Stimulated activated CD8-positive, alpha-beta memory T cell treated with anti-CD3 and anti-CD28 coated beads, Interleukin-4, amount 100 ng/mL, for 48 hours (primary cell): Measurements from ENCODE around the gene NHERF2.

Source experiments
- DNase-seq: peaks from one replicate; pipeline ENCODE4 v3.0.0-alpha.2; 2020

Gene NHERF2

DNA sequence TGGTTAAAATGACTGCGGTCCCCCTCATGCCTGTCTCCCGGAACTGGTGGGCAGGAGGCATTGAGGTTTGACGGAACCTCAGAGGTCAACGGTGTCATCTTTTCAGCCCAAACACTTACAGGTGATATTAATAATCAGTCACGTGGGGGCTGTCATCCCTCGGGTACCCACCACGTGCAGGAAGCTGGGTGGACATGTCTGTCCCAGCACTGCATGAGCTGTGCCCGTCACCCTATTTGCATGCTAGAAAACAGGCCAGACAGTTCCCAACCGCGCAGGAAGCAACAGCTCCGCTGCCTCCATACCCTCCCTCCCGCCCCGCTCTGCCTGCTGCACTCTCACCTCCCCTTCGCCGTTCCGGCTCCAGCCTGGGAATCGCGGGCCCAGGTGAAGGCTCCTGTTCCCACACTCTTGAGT lies 35.6 kb upstream of the NHERF2 start:
- DNase-seq = peak; percentile 69

DNA sequence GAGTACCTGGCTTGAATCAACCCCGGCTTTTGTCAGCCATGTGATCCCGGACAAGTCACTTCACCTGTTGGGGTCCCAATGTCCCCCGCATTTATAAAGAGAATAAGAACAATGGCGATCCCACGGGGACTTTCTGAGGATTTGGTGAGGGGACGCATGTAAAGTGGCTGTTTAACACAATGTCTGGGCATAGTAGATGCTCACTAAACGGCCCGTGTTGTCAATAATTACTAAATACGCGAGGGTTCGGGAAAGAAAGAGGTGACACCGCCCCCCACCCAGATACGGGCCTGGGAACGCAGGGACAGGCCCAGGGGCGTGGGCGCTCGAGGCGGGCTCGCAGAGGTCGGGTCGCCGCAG lies 35.1 kb upstream of the NHERF2 start:
- DNase-seq = peak; percentile 53

DNA sequence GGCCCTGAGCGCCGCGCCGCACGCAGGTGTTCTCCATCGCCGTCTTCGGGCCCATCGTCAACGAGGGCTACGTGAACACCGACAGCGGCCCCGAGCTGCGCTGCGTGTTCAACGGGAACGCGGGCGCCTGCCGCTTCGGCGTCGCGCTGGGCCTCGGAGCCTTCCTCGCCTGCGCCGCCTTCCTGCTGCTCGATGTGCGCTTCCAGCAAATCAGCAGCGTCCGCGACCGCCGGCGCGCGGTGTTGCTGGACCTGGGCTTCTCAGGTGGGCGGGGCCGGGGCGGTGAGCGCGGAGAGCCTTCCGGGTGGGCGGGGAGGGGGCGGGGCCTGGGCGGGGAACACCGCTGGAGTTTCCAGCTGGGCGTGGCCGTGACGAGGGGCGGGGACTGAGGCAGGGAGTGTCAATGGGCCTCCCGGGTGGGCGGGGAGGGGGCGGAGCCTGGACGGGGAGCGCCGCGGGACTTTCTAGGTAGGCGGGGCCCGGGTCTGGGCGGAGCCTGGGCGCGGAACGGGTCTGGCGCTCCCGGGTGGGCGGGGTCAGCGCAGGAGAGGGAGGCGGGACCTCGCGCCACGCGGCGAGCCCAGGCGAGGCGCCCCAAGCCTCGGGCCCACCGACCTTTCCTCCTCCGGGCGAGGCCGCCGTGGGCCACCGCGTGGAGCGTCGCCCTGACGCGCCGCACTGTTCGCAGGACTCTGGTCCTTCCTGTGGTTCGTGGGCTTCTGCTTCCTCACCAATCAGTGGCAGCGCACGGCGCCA lies 34.6 kb upstream of the NHERF2 start:
- DNase-seq = peak; percentile 99

DNA sequence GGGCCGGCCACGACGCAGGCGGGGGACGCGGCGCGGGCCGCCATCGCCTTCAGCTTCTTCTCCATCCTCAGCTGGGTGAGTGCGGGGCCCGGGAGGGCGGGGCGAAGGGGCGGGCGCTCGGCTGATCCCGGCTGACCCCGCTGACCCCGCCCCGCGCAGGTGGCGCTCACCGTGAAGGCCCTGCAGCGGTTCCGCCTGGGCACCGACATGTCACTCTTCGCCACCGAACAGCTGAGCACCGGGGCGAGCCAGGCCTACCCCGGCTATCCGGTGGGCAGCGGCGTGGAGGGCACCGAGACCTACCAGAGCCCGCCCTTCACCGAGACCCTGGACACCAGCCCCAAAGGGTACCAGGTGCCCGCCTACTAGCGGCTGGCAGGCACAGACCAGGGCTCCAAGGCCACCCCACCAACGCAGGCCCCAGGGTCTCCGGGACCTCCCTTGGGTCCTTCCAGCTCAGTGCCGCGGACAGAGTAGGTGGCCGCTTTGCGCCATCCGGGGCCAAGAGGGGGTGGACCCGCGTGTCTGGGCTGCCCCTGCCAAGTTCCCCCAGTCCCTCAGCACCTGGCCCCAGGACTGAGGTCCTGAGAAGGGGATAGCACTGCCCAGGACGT lies 33.9 kb upstream of the NHERF2 start:
- no peak for DNase-seq

DNA sequence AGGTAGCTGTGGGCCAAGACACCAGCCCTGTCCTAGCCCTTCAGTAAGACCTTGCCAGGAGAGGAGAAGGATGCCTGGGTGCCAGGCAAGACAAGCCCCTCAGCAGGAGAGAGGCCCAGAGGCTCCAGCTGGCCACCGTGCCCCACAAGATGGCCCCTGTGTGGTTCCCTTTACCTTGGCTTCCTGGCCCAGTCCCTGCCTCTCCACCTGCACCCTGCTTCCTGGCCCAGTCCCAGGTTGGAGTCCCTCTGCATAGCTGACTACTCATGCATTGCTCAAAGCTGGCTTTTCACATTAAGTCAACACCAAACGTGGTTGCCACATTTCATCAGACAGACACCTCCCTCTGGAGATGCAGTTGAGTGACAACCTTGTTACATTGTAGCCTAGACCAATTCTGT lies 33.0 kb upstream of the NHERF2 start:
- DNase-seq = no peak

DNA sequence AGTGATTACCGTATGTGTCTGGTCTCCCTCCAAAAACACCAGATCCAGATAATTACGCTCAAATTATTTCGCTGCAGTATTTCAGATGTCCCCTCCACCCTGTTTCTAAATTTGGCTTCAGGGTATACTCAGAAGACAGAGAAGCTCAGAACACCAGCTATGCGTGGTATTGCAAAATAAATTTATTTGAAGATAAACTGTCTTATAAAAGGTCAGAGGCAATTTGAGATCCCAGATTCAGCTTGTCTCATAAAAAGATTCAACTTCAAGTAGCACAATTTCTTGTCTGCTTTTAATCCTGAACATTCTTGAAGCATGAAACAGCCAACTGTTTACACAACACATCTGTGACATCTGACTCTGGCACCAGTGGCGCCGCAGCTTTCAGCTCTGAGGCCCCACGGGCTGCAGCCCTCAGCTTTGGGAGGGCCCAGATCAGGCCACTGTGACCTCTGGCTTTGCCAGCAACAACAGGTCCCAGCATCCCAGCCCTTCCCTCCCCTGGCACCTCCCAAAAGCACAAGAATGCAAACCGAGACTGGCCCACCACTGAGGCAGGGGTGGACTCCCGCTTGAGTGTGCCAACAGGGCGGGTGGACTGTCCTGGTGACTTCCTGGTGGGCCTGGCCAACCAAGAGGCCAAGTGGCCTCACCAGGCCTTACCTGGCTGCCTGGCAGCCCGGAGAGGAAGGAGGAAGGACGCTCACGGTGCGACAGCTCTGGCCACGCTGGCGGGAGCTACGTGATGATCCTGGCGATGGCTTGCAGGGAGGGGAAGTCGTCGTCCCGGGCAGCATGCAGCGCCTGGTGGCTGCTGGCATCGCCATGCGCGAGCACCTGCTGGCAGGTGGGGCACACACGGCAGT lies 29.0 kb upstream of the NHERF2 start:
- DNase-seq = no peak

DNA sequence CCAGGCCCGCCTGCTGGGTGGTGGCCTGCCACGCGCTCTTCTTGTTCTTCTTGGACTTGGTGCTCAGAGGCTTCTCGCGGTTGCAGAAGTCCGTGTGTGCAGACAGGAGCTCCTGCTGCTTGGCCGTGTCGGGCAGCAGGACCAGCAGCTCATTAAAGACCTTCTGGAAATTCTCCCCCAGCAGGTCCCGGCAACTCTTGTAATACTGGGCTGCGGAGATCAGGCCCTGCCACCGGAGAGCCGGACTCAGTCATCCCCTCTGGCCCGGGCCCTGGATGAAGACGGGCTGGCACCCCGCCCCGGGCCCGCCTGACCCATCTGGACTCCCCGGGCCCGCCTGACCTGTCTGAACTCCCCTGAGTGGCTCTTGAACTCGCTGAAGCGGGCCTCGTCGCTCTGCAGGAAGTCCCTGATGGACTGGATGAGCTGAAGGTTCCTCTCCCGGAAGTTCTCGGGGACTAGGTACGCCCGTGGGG lies 28.3 kb upstream of the NHERF2 start:
- no peak for DNase-seq

DNA sequence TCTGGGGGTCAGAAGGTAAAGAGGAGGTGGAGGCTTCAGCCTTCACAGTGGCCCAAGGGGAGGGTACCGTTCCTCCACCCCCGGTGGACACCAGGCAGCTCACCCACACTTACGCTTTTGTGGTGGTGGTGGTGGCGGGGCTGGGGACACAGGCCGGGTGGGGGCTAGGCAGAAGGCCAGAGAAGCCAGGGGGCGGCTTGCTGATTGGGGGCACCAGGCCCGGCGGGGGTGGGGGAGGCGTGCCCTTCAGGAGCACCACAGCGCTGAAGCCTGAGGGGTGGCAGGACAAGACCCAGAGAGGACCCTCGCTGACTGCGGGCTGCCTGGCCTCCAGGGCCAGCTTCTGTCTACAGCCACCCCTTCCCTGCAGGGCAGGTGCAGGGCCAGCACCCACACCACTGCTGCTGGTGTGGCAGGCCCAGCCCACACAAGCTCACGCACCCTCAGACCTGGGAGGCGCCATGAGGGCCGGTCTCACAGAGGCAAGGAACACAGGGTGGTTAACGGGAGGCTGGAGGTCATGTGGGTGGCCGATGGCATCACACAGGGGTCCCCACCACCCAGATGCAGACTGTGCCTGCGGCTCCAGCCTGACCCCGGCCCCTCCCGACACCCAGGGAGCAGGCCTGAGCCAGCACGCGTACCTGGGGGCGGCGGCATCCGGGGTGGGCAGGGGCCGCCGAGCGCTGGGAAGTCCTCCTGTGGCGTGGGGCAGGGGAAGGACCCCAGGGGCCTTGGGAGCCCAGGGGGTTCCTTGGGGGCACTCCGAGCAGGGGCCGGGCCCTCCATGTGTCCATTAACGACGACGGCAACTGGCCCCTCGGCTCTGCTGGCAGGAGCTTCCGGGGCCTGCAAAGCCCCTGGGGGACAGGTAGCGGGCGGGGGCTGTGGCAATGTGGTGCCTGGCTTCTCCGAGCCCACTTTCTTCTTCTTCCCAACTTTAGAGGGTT lies 27.6 kb upstream of the NHERF2 start:
- no peak for DNase-seq

DNA sequence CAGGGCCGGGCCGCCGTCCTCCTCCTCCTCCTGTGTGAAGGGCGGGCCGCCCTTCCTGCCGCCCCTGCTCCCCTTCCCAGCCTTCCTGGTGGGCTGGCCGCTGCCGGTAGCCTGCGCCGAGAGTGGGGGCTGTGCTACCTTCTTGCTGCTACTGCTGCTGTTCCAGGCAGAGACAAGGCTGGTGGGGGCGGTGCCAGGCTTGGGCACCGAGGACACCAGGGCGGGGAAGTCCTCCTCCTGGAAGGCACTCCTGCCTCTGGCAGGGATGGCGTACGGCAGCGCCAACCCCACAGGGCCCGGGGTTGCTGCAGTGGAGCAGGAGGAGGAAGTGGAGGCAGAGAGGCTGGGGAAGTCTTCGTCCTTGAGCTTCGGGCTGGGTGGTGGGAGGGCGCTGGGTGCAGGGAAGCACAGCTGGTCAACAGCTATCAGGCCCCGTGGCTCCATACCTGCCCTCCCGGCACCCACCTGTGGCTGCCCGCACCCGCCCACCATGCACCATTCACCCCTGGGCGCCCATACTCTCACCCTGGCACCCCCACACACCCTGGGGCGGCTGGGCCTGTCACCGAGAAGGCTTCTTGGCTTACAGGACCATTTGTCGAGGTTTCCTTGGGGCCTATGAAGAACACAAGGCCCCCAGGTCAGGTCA lies 26.7 kb upstream of the NHERF2 start:
- DNase-seq = no peak

DNA sequence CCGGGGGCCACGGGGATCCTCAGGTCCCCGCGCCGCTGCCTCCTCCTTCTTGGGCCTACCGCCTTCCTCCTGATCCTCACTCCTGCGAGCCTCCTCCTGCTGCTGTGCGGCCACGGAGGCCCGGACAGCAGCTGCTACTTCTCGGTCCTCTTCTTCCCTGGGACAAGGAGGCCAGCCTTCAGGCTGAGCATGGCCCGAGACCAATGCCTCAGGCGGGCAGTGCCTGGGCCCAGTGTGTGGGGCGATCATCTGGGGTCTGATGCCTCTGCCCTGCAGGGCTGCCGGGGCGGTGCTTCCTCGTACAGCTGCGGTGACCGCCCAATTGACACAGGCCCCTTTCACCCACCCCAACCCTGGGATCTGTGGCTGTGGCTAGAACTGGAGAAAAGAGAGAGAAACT lies 25.7 kb upstream of the NHERF2 start:
- DNase-seq = no peak

DNA sequence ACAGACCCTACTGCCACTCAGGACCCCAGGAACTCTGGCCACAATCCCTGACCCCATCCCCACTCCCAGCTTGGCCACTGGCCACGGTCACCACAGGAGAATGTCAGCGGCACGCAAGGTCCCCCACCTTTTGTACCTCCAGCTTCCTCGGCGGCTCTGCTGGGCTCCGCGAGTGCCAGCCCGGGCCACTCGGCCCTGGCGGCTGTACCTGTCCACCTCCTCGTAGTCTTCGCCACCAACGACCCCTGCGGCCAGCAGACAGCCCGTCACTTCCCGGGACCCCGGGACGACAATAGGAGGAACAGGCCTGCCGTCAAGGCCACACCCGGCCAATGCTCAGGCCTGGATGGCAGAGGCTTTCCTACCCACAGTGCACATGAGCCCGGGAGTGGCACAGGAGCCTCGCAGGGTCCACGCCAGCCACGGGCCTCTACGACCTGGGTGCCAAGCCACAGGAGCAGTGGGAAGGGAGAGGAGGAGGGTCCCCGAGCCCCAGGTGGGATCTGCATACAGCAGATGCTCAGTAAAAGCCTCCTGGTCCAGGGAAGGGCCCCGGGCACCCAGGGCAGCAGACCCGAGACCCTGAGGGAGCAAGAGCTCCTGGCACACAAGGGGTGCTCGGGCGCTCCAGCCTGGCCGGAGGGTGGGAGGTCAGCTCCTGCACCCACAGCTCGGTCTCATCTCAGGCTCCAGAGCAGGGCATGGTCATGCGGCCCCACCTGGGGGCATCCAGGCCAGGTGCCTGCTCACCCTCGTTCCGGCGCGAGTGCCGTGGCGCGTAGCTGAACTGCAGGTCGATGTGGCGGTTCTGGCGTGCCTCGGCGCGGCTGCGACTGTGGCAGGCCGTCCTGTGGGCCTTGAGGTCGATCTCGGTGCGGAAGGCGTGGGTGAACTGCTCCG lies 25.0 kb upstream of the NHERF2 start:
- DNase-seq = no peak

DNA sequence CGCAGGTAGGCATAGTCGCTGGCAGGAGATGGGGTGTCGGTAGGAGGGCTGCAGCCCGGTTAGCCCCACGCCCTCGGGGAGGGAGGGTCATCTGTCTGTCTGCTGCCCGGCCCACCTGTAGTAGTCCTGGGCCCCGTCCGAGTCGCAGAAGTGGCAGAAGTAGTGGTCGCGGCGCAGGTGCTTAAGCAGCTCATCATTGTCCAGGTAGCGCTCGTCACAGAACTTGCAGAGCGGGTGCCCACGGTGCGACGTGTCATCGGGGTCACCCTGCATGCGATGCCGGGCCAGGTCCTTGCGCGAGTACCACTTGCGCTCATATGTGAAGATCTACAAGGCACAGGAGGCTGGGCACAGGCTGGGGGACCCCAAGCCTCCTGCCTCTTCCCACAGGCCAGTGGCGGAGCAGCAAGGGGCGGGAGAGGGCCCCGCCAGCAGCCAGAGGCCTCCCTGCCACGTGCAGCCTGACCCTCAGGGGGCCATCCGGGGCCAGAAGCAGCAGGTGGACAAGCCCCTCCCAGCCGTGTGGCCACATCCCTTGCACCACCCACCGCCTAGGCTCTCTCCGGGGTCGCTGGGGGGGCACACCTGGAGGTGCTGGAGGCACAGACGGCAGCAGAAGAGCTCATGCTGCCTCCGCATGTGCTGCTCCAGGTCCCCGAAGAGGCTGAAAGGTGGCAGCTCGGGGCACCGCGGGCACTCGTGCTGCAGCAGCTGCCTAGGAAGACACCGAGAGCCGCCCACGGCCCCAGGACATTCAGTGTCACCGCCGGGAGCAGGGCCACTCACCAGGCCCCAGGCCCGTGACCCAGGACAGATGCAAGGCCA lies 24.1 kb upstream of the NHERF2 start:
- DNase-seq = no peak

DNA sequence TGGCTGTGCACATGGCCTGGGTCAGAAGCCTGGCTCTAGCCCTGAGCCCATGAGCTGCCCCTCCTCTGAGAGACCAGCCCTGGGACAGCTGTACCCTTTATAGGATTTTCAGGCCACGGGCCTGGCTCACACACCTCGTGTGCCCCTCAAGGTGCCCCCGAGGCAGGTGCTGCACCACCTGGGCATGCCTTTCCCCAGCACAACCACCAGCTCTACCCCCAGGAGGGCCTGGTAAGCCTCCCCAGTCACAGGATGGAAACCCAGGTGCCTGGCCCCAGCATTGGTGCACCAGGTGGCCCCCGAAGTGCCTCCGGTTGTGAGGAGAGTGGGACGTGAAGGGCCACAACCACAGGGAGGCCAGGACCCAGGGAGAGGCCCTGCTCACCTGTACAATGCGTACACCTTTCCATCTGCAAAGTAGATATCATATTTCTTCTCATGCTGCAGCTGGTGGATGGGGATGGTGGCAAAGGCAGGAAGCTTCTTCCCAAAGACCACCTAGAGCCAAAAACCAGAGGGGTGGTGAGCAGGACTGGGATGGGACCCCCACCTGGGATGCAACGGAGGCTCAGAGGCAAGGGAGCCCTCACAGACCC lies 23.4 kb upstream of the NHERF2 start:
- no peak for DNase-seq

DNA sequence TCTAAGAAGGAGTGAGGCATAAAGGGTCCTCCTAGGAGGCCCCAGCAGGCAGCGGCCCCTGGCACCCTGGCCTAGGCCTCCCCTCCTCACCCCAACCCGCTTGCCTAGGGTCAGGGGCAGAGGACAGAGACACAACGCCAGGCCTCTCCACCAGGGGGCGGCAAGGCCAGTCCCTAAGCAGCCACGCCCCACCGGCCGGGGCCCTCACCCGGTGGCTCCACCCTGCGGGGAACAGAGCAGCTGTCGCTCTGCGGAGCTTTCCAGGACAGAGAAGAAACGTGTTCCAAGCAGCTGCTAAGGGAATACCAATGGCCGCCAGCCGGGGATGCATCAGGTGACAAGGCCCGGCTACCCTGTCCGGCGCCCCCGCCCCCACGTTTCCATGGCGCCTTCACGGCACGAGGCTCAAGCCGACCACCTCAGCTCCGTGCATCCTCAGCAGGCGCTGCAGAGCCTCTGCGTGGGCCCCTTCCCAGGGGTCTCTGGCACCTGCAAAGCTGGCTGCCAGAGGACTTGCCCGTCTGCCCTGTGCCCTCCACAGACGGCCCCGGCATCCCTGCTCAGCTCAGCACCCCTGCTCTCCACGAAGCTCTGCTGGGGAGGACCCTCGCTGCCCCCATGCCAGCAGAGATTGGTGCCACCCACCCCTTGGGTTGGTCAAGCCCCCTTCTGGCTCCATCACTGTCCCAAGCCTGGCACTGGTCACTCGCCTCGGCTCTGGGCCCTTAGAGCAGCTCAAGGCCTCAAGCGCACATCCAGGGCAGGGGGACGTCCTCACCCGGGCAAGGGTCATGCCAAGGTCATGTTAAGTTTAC lies 22.7 kb upstream of the NHERF2 start:
- peak; percentile 94 for DNase-seq

DNA sequence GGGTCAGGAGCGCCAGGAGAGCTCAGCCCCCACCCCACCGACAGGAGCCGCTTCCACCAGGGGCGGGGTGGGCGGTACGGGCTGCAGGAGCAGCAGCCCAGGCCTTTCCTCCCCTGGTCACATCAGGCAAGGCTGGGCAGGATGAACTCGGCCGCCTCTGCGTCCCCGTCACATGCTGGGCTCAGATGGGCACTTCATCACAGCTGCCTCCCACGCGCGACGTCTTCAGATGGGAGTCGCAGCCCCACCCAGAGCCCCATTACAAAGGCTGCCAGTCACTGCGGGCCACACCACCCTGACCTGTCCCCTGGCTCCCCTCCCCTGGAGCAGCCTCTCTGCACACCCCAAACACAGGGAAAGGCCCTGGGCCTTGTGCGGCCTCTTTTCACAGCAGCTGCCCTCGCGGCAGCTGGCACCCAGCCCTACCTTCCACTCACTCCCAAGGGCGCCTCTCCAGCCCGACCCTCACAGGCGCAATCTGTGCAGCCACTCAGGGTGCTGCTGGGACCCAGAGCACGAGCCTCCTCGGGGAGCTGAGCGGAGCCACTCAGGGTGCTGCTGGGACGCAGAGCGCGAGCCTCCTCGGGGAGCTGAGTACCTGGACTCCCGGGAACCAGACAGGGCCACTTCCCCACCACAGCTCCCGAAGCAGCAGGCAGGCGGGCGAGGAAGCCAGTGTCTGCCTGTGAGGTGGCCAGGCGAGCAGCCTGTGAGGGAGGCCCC lies 21.7 kb upstream of the NHERF2 start:
- DNase-seq = no peak

DNA sequence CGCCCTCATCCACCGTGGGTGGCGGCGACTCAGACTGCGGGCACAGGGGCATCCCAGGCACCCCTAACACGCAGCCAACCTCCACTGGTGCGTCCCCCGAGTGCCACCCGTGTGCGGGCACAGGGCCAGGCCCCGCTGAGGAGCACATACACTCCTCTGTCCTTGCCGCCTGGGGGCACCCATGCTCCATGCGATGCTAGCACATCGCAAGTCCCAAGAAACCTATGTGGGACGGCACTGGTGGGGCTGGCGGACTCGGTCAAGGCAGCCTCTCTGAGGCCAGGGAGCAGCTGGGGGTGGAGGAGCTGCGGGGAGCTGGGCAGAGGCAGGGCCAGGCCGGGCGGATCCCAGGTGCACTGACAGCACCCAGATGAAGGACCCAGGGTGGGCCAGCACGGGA lies 21.1 kb upstream of the NHERF2 start:
- no peak for DNase-seq

DNA sequence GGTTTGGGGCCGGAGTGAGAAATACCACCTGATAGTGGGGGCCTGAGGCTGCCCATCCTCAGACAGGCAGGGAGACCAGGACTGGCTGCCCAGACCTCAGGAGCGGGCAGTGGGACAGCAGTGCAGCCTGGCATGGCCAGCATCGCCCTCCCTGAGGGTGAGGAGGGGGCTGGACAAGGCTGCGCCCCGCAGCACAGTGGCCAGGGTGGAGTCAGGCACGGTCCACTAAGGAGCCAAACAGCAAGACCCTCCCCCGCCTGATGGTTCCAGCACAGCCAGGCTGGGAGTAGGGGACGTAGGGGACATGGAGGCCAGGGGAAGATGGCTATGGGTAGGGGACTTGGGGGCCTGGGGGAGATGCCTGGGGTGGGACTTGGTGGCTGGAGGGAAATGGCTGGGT lies 20.4 kb upstream of the NHERF2 start:
- DNase-seq = no peak
